GM18909 (cell line): ENCODE results near the gene CNPY4.
"Not testable (repeated sequence)": the region's sequence is repeated elsewhere in the genome, so short reads cannot be mapped to it uniquely, and the experiment has no call there.

Source experiments
- ATAC-seq: cut with Tn5 transposase; IDR thresholded peaks from one replicate; pipeline ENCODE4 v1.9.1; 2021; ENCODE audit warnings: mild to moderate bottlenecking; ENCODE audit not compliant: unreplicated experiment, poor library complexity

Gene CNPY4

DNA sequence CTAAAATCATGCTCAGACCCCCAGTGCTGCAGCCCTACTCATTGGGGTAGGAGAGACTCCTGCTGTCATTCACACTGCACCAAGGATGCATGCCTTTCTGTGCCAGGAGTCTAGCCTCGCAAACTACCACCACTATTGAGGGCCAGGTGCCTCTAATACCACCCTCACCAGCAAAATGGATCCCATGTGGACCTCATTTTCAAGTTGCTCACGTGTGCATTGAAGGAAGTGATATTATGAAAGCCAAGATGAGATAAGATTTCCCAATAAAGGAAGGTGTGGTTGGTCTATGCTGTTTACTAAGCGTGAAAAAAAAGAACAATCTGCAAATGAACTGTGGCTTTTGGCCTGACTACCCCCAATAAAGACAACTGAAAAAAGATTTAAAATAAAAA lies 22.1 kb downstream of the CNPY4 start:
- ATAC-seq: no peak

- no peak for ATAC-seq
Measured at GRCh38 chr7:100142461-100142860, 23.0 kb downstream of the CNPY4 start.

DNA sequence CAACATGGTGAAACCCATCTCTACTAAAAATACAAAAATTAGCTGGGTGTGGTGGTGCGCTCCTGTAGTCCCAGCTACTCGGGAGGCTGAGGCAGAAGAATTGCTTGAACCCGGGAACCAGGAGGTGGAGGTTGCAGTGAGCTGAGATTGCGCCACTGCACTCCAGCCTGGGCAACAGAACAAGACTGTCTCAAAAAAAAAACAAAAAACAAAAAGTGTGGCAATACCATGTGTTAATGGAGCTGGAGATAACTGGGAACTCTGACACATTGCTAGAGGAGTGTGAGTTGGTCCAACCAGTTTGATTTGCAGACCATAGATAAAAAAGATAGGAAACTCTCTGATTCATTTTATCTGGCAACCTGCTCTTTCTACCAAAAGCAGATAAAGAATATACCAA lies 26.9 kb downstream of the CNPY4 start:
- not testable (repeated sequence) for ATAC-seq

GRCh38 chr7:100147278-100147677 lies 27.8 kb downstream of the CNPY4 start:
- no peak for ATAC-seq

DNA sequence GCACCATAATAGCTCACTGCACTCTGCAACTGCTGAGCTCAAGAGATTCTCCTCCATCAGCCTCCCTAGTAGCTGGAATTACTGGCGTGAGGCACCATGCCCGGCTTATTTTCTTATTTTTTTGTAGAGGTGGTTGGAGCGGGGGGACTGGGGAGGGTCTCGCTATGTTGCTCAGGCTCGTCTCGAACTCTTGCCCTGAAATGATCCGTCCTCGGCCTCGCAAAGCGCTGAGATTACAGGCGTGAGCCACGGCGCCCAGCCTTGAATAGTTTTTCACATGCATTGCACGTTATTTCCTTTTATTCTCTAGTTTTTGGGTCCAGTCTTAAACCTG lies 28.8 kb downstream of the CNPY4 start:
- no peak for ATAC-seq

- peak; percentile 99 for ATAC-seq
Measured at GRCh38 chr7:100148559-100149328, 29.3 kb downstream of the CNPY4 start, which contains the start of gene LAMTOR4. TSS of gene LAMTOR4 (plus strand) at chr7:100148918. CDS start at chr7:100148973, 55 bp downstream.

DNA sequence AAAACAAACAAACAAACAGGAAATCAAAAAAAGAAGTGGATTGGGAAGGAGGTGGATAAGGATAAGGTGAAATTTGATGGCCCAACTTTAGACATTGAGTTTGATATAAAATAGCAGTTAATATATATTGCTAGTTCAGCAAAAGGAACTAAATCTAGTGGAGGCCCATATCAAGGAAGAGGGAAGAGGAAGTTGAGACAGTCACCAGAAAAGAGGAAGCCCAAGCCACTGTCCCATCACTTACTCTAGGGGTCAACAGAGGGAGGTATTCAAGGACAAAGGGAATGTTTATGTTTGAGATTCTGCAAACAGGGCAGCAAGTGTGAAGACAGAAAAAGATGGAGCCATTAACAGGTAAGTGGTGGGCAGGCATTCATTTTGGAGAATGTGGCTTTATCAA lies 33.0 kb downstream of the CNPY4 start:
- no peak for ATAC-seq

DNA sequence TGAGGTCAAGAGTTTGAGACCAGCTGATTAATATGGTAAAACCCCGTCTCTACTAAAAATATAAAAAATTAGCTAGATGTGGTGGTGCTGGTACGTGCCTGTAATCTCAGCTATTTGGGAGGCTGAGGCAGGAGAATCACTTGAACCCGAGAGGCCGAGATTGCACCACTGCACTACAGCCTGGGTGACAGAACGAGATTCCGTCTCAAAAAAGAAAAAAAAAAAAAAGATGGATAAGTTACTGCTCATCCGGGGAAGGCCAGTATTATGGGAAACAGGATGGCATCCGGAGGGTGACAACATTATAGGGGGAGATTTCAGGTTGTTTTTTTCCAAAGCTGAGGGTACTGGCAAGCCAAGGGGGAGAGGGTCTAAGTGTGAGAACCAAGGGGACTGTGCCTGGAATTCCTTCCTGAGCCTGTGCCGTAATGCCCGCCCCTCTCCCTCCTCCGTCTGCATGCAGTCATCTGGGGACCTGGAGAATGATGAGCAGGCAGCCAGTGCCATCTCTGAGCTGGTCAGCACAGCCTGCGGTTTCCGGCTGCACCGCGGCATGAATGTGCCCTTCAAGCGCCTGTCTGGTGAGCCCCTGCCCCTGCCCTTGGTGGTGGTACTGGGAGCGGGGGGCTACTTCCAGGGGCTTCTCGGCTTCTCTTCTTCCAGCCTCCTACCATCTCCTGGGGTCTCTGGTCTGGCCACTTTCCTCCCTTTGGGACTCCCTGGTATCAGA lies 33.7 kb downstream of the CNPY4 start:
- ATAC-seq: no peak

- ATAC-seq: no peak
Measured at GRCh38 chr7:100153708-100154535, 34.5 kb downstream of the CNPY4 start.

- no peak for ATAC-seq
Measured at GRCh38 chr7:100154651-100155491, 35.4 kb downstream of the CNPY4 start.

- ATAC-seq: no peak
Measured at GRCh38 chr7:100155553-100156317, 36.3 kb downstream of the CNPY4 start.

- no peak for ATAC-seq
Measured at GRCh38 chr7:100156331-100157068, 37.1 kb downstream of the CNPY4 start.

DNA sequence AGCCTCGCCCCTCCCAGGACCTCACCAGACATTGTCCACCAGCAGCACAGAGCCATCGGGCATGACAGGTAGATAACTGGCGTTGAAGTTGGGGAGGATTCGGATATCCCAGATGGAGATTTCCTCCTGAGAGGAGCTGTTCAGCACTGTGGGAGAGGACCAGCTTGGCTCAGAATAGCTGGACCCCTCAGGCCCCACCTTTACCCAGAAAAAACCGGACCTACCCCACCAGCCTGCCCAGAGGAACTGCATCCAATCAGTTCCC lies 37.6 kb downstream of the CNPY4 start:
- ATAC-seq: no peak

- no peak for ATAC-seq
Measured at GRCh38 chr7:100157334-100158228, 38.1 kb downstream of the CNPY4 start.

DNA sequence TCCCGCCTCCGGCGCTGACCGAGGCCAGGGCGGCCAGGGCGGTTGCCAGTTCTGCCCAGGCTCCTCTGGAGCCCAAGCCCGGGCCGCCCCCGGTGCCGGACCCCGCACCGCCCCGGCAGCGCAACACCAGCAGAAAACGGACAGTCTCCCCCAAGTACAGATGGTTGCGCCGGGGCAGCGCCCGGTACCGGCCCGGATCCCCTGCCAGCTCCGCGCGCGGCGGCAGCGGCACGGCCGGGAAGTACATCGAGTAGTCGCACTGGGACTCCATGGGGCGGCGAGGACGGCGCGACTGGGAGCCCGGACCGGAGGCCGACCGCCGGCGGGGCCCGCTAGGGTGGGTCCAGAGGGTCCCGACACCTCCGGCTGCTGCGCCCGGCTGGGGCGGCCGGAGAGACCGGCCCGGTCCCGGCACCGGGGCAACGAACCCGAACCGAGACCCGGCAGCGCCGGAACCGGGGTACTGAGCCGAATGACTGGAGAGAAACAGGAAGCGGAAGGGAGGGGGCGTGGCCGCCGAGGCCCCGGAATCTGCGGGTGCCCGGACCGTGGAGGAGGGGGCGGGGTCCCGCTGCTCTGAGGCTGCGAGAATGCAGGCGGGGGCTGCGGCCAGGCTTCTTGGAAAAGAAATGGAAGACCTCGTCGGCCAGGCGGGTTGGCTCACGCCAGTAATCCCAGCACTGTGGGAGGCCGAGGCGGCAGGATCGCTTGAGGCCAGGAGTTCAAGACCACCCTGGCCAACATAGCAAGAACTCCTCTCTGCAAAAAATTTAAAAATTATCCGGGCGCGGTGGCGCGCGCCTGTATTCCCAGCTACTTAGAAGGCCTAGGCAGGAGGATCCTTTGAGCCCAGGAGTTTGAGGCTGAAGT lies 39.0 kb downstream of the CNPY4 start, which contains the start of gene TRAPPC14:
Gene TRAPPC14 (minus strand): TSS at position 495 of the 870 bp plus-strand sequence. CDS start 224 bp downstream, at position 271.
- ATAC-seq: peak; percentile 75

DNA sequence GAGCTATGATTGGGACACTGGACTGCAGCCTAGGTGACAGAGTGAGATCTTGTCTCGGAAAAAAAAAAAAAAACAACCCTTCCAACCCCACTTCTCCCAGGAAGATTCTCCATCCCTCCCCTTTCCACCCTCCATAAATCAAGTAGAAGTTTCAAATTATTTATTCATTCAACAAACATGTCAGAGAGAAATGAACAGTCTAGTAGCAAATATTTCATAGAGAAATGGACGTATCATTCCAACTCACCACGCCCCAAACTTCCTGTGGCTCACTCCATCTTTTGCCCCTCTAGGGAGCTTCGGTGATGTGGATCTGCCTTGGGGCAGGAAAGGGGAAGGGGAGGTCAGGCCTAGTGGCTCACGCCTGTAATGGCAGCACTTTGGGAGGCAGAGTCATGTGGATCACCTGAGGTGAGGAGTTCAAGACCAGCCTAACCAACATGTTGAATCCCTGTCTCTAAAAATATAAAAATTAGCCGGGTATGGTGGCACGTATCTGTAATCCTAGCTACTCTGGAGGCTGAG lies 39.7 kb downstream of the CNPY4 start:
- ATAC-seq: no peak

DNA sequence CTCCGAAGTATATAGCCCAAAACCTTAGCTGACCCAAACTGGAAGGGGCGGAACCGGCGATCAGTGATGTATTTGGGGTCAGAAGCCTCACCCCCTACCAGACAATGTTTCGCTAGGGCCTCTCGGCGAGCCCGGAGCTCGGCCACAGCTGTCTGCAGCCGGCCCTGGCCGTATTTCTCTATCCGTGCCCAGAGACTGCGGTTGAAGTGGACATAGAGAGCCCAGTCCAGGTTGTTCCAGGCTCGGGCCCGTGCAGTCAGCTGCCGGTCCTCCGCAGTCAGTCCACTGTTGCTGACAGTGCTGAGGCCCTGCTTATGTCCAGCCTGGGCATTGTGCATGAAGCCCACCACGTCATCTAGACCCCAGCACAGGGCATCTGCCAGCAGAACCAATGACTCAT lies 40.6 kb downstream of the CNPY4 start:
- no peak for ATAC-seq
